ENCODE data around the gene DCDC1. TPM values are rescaled to one million over a fixed set of nuclear protein-coding genes. Genes with fewer than 3 reads are reported as not detected.

The DCDC1 gene
- total RNA-seq, 2 experiments from 2014 or later, result 0.13 TPM; not detected in 1

GRCh38 chr11:31050061-31050765, 319.3 kb downstream of the DCDC1 start:
- Histone ChIP-seq H3K27ac (ENCODE audit: low read depth, low read length, poor library complexity, severe bottlenecking) (no peak overlapping the region), H3K4me3 (ENCODE audit: low read depth, low read length, poor library complexity, severe bottlenecking) (no peak overlapping the region), H3K36me3 (ENCODE audit: insufficient read depth, low read length) (no peaks in the 10 kb centered on the region), H3K4me2 (ENCODE audit: low read length) (no peak overlapping the region), H3K4me1 (ENCODE audit: insufficient read depth, low read length, poor library complexity, severe bottlenecking) (no peaks in the 10 kb centered on the region), H4K20me1 (ENCODE audit: insufficient read depth, low read length) (no peaks in the 10 kb centered on the region), H3K79me2 (ENCODE audit: insufficient read depth, low read depth, low read length) (no peaks in the 10 kb centered on the region), H3K9me2 (ENCODE audit: insufficient read depth, low read length) (no peaks in the 10 kb centered on the region), H3K9me3 (ENCODE audit: low read length) (no peaks in the 10 kb centered on the region), H2AFZ (ENCODE audit: low read length) (no peak overlapping the region)
- TF ChIP-seq CTCF (conservative IDR thresholded peaks at IDR 0.05; ENCODE audit: low read length), result no peak
- no peak for TF ChIP-seq EZH2phosphoT487 (IDR thresholded peaks at IDR 0.05; ENCODE audit: borderline replicate concordance, low read depth, low read length)
- ChIA-PET POLR2A (interaction anchor here (0.6 kb wide), 1 partner anchor 799 kb away, joined by 3 read pairs; no protein-coding TSS in a partner anchor), CTCF (ENCODE audit: unreplicated experiment) (no interaction called here)
- intact Hi-C loops (cut with micrococcal nuclease; ENCODE audit: unreplicated experiment), result no loop called here
- DNase-seq (ENCODE audit: low spot score), result no peak
- no TSS peak for BruUV-seq (replicated peaks)

- no TSS peak for BruUV-seq (replicated peaks)
- ChIA-PET POLR2A (interaction anchor here (0.6 to 0.7 kb wide), 2 partner anchors 13 to 1206 kb away, joined by 3 read pairs; no protein-coding TSS in a partner anchor), CTCF (ENCODE audit: unreplicated experiment) (no interaction called here)
- Histone ChIP-seq H3K27ac (ENCODE audit: low read depth, low read length, poor library complexity, severe bottlenecking) (no peak overlapping the region), H3K79me2 (ENCODE audit: insufficient read depth, low read depth, low read length) (no peaks in the 10 kb centered on the region), H4K20me1 (ENCODE audit: insufficient read depth, low read length) (no peaks in the 10 kb centered on the region), H3K36me3 (ENCODE audit: insufficient read depth, low read length) (no peaks in the 10 kb centered on the region), H3K4me1 (ENCODE audit: insufficient read depth, low read length, poor library complexity, severe bottlenecking) (no peaks in the 10 kb centered on the region), H2AFZ (ENCODE audit: low read length) (no peak overlapping the region), H3K9me2 (ENCODE audit: insufficient read depth, low read length) (no peaks in the 10 kb centered on the region), H3K4me2 (ENCODE audit: low read length) (no peak overlapping the region), H3K9me3 (ENCODE audit: low read length) (no peaks in the 10 kb centered on the region), H3K4me3 (ENCODE audit: low read depth, low read length, poor library complexity, severe bottlenecking) (no peak overlapping the region)
- TF ChIP-seq CTCF (conservative IDR thresholded peaks at IDR 0.05; ENCODE audit: low read length), result peak; percentile 50
- no peak for TF ChIP-seq EZH2phosphoT487 (IDR thresholded peaks at IDR 0.05; ENCODE audit: borderline replicate concordance, low read depth, low read length)
- DNase-seq (ENCODE audit: low spot score), result no peak
- intact Hi-C loops (cut with micrococcal nuclease; ENCODE audit: unreplicated experiment), result no loop called here
Measured at GRCh38 chr11:31045335-31045734, 324.2 kb downstream of the DCDC1 start.

DNA sequence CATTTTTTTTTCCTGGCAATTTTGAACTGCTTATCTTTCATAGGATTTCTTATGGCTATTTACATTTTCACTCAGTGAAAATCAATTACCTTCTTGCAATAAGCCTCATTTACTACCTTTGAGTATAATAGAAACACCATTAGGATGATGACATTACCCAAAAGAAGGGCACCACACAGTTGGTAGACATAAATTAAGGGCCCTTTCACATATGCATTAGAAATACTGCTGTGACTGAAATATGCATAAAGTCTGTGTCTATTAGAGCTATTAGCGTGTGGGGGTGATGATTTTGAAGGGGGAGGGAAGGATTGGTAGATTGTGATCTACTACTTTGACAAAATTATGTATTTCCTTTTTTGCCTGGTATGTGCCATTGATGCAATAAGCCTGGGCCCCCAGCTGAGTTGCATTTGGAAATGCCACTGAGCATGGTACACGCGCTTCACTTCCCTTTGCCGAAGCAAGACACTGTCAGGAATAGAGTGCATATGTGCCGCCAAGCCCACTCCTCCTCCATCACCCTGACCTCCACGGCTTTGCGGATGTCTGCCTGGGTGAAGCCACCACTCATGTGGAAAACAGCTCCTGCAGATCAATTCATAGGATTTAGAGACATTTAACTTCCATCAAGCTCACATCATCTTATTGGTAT, 339.3 kb downstream of the DCDC1 start:
- Histone ChIP-seq H3K79me2 (ENCODE audit: insufficient read depth, low read depth, low read length) (no peaks in the 10 kb centered on the region), H3K4me1 (ENCODE audit: insufficient read depth, low read length, poor library complexity, severe bottlenecking) (no peaks in the 10 kb centered on the region), H4K20me1 (ENCODE audit: insufficient read depth, low read length) (no peaks in the 10 kb centered on the region), H3K27ac (ENCODE audit: low read depth, low read length, poor library complexity, severe bottlenecking) (no peak overlapping the region), H3K4me2 (ENCODE audit: low read length) (no peak overlapping the region), H3K36me3 (ENCODE audit: insufficient read depth, low read length) (no peaks in the 10 kb centered on the region), H3K4me3 (ENCODE audit: low read depth, low read length, poor library complexity, severe bottlenecking) (no peak overlapping the region), H3K9me2 (ENCODE audit: insufficient read depth, low read length) (no peaks in the 10 kb centered on the region), H3K9me3 (ENCODE audit: low read length) (no peaks in the 10 kb centered on the region), H2AFZ (ENCODE audit: low read length) (no peak overlapping the region)
- intact Hi-C loops (cut with micrococcal nuclease; ENCODE audit: unreplicated experiment), result no loop called here
- TF ChIP-seq CTCF (conservative IDR thresholded peaks at IDR 0.05; ENCODE audit: low read length), result no peak
- no peak for TF ChIP-seq EZH2phosphoT487 (IDR thresholded peaks at IDR 0.05; ENCODE audit: borderline replicate concordance, low read depth, low read length)
- CTCF ChIA-PET (ENCODE audit: unreplicated experiment), result no interaction called here
- POLR2A ChIA-PET, result interaction anchor here (0.7 kb wide), 1 partner anchor 414 kb away, joined by 4 read pairs; no protein-coding TSS in a partner anchor
- no peak for DNase-seq (ENCODE audit: low spot score)
- BruUV-seq (replicated peaks), result no TSS peak
